Esophagus squamous epithelium (tissue), 5 donors: ENCODE data around the gene ITGB4. TPM values are rescaled to one million over a fixed set of nuclear protein-coding genes. Genes with fewer than 3 reads are reported as not detected.

Experiments
- DNase-seq: peaks from one replicate; lab custom pipeline; 2025; lab: John Stamatoyannopoulos, UW
- H3K27ac ChIP-seq, 4 donors: fragments of 200-600 bp; sonication (generic); one replicate each; pipeline ENCODE4 v1.5.1; 2016 to 2019; ENCODE audit warnings: mild to moderate bottlenecking in 1 of 4
- H3K27me3 ChIP-seq, 4 donors: fragments of 200-600 bp; sonication (generic); 1 replicate in 3 of 4; 2 replicates in 1 of 4; pipeline versions ENCODE4 v1.5.1 to v1.6.0; 2017 to 2021; ENCODE audit warnings: antibody characterized with exemption in 1 of 4
- H3K36me3 ChIP-seq, 3 donors: fragments of 200-600 bp; sonication (generic); one replicate each; pipeline ENCODE4 v1.5.1; 2016 to 2019
- H3K4me1 ChIP-seq, 3 donors: fragments of 200-600 bp; sonication (generic); one replicate each; pipeline ENCODE4 v1.5.1; 2017 to 2019
- H3K4me3 ChIP-seq, 4 donors: fragments of 200-600 bp; sonication (generic); 1 replicate in 3 of 4; 2 replicates in 1 of 4; pipeline ENCODE4 v1.5.1; 2016 to 2019; ENCODE audit warnings: mild to moderate bottlenecking in 2 of 4, moderate library complexity in 1 of 4
- H3K9me3 ChIP-seq, 3 donors: fragments of 200-600 bp; sonication (generic); one replicate each; pipeline ENCODE4 v1.5.1; 2016 to 2019
- POLR2A ChIP-seq, 4 donors: fragments of 450-650 bp; IDR thresholded peaks; one replicate each; pipeline ENCODE4 v1.6.1; 2017; ENCODE audit warnings: antibody characterized with exemption in 4 of 4, mild to moderate bottlenecking in 4 of 4, moderate library complexity in 3 of 4
- WGBS, 2 donors: methylation state at CpG; one replicate each; pipeline ENCODE4 v1.1.5; 2018; 5-methylcytosine and 5-hydroxymethylcytosine counted together
- intact Hi-C: fragments of 100-400 bp; cut with DNase I; formaldehyde crosslinking; loops from one replicate; pipeline ENCODE4 v1.15.0; 2022
- total RNA-seq, 4 donors: library from RNA; depleted of rRNA; stranded (reverse); fragments of >200 nt; gene quantifications; one replicate each; pipeline ENCODE4 v1.1.0, GENCODE V29; 2016
- TF ChIP-seq, protein P1 (sequence below), 6 experiments: fragments of 450-650 bp in 4 of 6; fragments of 200-600 bp in 2 of 6; sonication (generic) in 2 of 6; IDR thresholded peaks; one replicate each; pipeline ENCODE4 v1.5.1; 2016 to 2019; ENCODE audit warnings: antibody characterized with exemption in 6 of 6, mild to moderate bottlenecking in 4 of 6, moderate library complexity in 4 of 6
- donor health status: DM: yes; HTN: yes; CAD: no.

The ITGB4 gene
- total RNA-seq = 100 to 1,000 TPM in 1 of 4 donors, 10 to 100 TPM in 3; 60.6 to 115 (median 82.3) TPM

DNA sequence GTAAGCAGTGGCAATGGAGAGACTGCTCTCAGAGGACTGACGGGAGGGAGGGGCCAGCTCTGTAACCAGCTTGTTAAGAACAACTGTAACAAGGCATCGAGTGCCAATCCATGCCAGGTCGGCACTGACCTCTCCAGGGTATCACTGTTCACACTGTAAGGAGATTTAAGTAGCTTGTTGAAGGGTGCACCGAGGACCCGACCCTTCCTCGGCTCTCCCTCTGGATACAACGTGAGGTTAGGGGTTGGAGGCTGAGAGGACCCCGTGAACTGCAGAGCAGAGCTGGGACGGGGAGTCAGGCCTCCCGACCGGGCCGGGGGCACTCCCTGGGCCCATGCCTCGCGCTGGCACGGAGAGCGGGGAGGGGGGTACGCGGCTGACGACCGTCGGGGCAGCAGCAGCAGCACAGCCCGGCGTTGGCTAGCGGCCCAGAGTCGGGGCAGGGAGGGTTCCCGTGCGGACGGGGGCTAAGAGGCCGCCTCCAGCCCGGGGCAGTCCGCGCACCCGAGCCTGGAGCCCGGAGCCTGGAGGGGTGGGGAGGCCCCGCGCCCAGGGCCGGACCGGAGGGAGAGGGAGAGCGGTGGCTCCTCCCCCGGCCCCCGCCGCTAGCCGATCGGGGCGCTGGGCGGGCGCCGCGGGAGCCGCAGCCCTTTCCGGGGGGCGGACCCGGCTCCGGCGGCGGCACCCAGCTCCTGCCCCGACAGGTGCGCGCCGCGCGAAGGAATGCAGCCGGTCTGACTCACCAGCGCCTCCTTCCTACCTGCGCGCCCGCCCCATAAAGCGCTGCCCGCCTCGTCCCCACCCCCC lies at the start of gene ITGB4:
Gene ITGB4 (plus strand): TSS at position 804 of the 807 bp plus-strand sequence. CDS start 3,245 bp downstream, outside the sequence.
- intact Hi-C loops = no loop called here
- Histone ChIP-seq H3K36me3 (peaks cover 11 to 19% (median 12%) of the 10 kb centered on the region in 3 donors), H3K9me3 (no peaks in the 10 kb centered on the region), H3K4me3 (peak within 1 kb of the TSS; percentile 60 to 73 (median 70)), H3K27me3 (peaks cover 0 to 69% (median 0%) of the 10 kb centered on the region in 4 donors), H3K4me1 (peaks cover 21 to 54% (median 29%) of the 10 kb centered on the region in 3 donors), H3K27ac (peak within 1 kb of the TSS; percentile 94 to 97 (median 96))
- TF ChIP-seq, protein P1, sequence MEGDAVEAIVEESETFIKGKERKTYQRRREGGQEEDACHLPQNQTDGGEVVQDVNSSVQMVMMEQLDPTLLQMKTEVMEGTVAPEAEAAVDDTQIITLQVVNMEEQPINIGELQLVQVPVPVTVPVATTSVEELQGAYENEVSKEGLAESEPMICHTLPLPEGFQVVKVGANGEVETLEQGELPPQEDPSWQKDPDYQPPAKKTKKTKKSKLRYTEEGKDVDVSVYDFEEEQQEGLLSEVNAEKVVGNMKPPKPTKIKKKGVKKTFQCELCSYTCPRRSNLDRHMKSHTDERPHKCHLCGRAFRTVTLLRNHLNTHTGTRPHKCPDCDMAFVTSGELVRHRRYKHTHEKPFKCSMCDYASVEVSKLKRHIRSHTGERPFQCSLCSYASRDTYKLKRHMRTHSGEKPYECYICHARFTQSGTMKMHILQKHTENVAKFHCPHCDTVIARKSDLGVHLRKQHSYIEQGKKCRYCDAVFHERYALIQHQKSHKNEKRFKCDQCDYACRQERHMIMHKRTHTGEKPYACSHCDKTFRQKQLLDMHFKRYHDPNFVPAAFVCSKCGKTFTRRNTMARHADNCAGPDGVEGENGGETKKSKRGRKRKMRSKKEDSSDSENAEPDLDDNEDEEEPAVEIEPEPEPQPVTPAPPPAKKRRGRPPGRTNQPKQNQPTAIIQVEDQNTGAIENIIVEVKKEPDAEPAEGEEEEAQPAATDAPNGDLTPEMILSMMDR (IDR thresholded peaks at IDR 0.05) = peak in 1 of 6 experiments; percentile 1
- peak in 2 of 4 donors; percentile 44 to 53 for TF ChIP-seq POLR2A (IDR thresholded peaks at IDR 0.05)
- DNase-seq = no peak
- 4 to 11% methylated on average over 7 of the region's 70 CpGs for WGBS, 2 donors

DNA sequence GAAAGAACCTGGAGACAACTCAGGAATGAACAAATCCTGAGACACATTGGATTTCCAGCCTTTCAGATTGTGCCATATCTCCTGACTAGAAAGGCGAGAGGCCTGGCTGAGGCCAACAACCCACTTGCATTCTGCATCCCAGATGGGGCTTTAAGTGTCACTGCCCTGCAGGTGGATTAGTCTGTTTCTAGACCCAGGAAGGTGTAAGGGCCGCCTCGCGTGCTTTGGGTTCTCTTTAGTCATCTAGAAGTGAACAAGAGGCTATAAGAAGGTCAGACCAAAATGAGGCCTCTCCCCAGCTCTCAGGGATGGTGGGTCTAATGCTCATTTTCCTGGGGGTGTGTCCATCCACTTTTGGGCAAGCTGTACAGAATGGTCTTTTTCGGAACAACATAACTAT lies 49.2 kb upstream of the ITGB4 start:
- H3K9me3 ChIP-seq = no peaks in the 10 kb centered on the region
- H3K27ac ChIP-seq = no peak overlapping the region
- no peak for TF ChIP-seq POLR2A (IDR thresholded peaks at IDR 0.05)
- TF ChIP-seq, protein P1 (IDR thresholded peaks at IDR 0.05) = no peak
- no peak overlapping the region for H3K4me3 ChIP-seq
- 92 to 99% methylated on average over 2 to 5 of the region's 5 CpGs for WGBS, 2 donors
- DNase-seq = no peak
- H3K4me1 ChIP-seq = peaks cover 12 to 46% (median 13%) of the 10 kb centered on the region in 3 donors
- no peaks in the 10 kb centered on the region for H3K27me3 ChIP-seq
- H3K36me3 ChIP-seq = peaks cover 0 to 76% (median 25%) of the 10 kb centered on the region in 3 donors
- intact Hi-C loops = loop anchor here (5.0 kb wide), 1 partner anchor 80 kb away; no protein-coding TSS in a partner anchor

DNA sequence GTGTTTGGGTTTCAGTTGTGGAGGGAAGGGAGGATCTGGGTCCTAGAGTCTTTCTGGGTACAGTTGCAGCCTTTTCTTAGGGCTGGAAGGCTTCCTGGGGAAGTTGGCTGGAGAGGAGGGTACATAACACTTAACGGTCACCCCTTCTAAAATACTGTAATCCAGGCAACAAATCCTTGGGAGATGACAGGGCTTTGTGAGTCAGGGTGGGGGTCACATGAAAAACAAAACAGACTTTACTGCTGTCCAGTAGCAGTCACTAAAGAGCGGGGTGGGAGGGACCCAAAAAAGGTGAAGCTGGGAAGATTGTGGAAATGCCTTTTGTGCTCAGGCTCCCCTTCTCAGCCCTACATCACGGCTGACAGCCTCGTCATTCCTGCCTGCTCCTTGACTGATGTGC lies 47.8 kb upstream of the ITGB4 start:
- DNase-seq = no peak
- Histone ChIP-seq H3K27ac (no peak overlapping the region), H3K4me3 (no peak overlapping the region), H3K9me3 (no peaks in the 10 kb centered on the region), H3K27me3 (no peaks in the 10 kb centered on the region), H3K4me1 (peaks cover 5 to 36% (median 5%) of the 10 kb centered on the region in 3 donors), H3K36me3 (peaks cover 0 to 86% (median 25%) of the 10 kb centered on the region in 3 donors)
- whole genome bisulfite sequencing, 2 donors = 82 to 84% methylated on average over 4 of the region's 4 CpGs
- intact Hi-C loops = loop anchor here (5.0 kb wide), 1 partner anchor 79 kb away; no protein-coding TSS in a partner anchor
- TF ChIP-seq, protein P1 (IDR thresholded peaks at IDR 0.05) = no peak
- TF ChIP-seq POLR2A (IDR thresholded peaks at IDR 0.05) = no peak

DNA sequence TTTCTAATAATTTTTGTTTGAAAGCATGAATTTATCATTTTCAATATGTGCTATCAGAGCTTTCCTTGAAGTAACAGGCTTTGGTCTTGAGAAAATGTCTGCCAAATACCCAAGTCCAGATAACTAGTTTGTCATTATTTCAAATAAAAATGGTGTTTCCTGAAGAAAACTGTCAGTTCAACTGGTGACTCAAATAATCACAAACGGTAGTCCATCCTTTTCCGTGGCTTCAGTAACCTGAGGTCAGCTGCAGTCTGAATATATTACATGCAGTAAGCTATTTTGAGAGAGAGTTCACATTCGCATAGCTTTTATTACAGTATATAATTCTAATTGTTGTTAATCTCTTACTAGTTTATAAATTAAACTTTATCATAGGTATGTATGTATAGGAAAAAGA lies 44.8 kb upstream of the ITGB4 start:
- intact Hi-C loops = no loop called here
- H3K4me1 ChIP-seq = peaks cover 5 to 38% (median 20%) of the 10 kb centered on the region in 3 donors
- no peak for TF ChIP-seq POLR2A (IDR thresholded peaks at IDR 0.05)
- TF ChIP-seq, protein P1 (IDR thresholded peaks at IDR 0.05) = no peak
- no peak for DNase-seq
- H3K9me3 ChIP-seq = no peaks in the 10 kb centered on the region
- peaks cover 0 to 72% (median 11%) of the 10 kb centered on the region in 3 donors for H3K36me3 ChIP-seq
- H3K27me3 ChIP-seq = no peaks in the 10 kb centered on the region
- H3K4me3 ChIP-seq = no peak overlapping the region
- 65 to 72% methylated on average over 3 of the region's 3 CpGs for WGBS, 2 donors
- H3K27ac ChIP-seq = no peak overlapping the region

DNA sequence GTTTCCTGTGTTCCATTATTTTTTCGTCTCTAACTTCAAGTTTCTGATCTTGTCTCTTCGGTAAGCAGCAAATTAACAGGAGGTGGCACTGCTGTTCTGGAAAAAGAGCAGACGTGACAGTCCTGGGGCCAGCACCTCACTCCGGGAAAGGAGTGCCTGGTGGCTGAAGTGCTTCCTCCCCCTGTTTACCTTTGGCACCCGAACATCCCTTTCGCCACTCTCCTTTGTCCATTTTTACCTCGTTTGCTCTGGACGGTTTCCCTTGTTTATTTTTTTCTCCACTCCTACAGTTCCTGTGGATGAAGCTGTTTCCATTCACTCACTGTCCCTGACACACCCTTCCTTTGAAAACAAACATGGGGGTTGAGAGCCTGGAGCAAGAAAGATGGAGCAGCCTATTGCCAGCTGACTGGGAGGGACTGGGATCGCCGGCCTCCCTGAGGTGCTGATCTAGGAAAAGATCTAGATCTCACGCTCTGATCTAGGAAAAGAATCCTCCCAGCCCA lies 41.5 kb upstream of the ITGB4 start:
- peak overlapping the region; percentile 24 to 72 (median 66) for H3K27ac ChIP-seq
- no peak for DNase-seq
- H3K9me3 ChIP-seq = no peaks in the 10 kb centered on the region
- no peaks in the 10 kb centered on the region for H3K27me3 ChIP-seq
- H3K36me3 ChIP-seq = peaks cover 0 to 40% (median 0%) of the 10 kb centered on the region in 3 donors
- H3K4me3 ChIP-seq = no peak overlapping the region
- 25 to 41% methylated on average over 9 to 10 of the region's 11 CpGs for WGBS, 2 donors
- no peak for TF ChIP-seq POLR2A (IDR thresholded peaks at IDR 0.05)
- TF ChIP-seq, protein P1 (IDR thresholded peaks at IDR 0.05) = peak in 5 of 6 experiments; percentile 20 to 72 (median 57)
- peaks cover 14 to 57% (median 38%) of the 10 kb centered on the region in 3 donors for H3K4me1 ChIP-seq
- intact Hi-C loops = no loop called here
